Ectodermal cell (in vitro differentiated cells): Measurements from ENCODE around the gene GMEB2.
"Not testable (repeated sequence)": the region's sequence is repeated elsewhere in the genome, so short reads cannot be mapped to it uniquely, and the experiment has no call there.

Experiments
- H3K27ac ChIP-seq: 2 replicates; pipeline ENCODE4 v1.7.0; 2013; ENCODE audit warnings: mild to moderate bottlenecking, low read depth, low read length; ENCODE audit not compliant: insufficient read depth, poor library complexity, severe bottlenecking
- H3K27me3 ChIP-seq: 2 replicates; pipeline ENCODE4 v1.7.0; 2013; ENCODE audit warnings: mild to moderate bottlenecking, low read length; ENCODE audit not compliant: insufficient read depth, control insufficient read depth, poor library complexity, severe bottlenecking
- H3K36me3 ChIP-seq: one replicate; pipeline ENCODE4 v1.7.0; 2013; ENCODE audit warnings: low read length; ENCODE audit not compliant: control insufficient read depth, insufficient read depth
- H3K4me1 ChIP-seq: one replicate; pipeline ENCODE4 v1.7.0; 2013; ENCODE audit warnings: low read length; ENCODE audit not compliant: control insufficient read depth, insufficient read depth
- H3K4me3 ChIP-seq: 2 replicates; pipeline ENCODE4 v1.7.0; 2013; ENCODE audit warnings: low read depth, low read length, control low read depth; ENCODE audit not compliant: insufficient read depth
- H3K9me3 ChIP-seq: 2 replicates; pipeline ENCODE4 v1.7.0; 2013; ENCODE audit warnings: mild to moderate bottlenecking, low read length, moderate library complexity; ENCODE audit not compliant: control insufficient read depth
- WGBS, 2 experiments: methylation state at CpG; one replicate each; pipeline ENCODE4 v1.1.7; 2013; ENCODE audit warnings: missing lambda C conversion rate in 2 of 2; 5-methylcytosine and 5-hydroxymethylcytosine counted together

The GMEB2 gene

GRCh38 chr20:63648895-63649589, 22.1 kb upstream of the GMEB2 start:
- Histone ChIP-seq H3K4me3 (no peak overlapping the region), H3K27ac (no peak overlapping the region), H3K4me1 (peaks cover 12% of the 10 kb centered on the region), H3K9me3 (no peaks in the 10 kb centered on the region), H3K36me3 (no peaks in the 10 kb centered on the region), H3K27me3 (peaks cover 21% of the 10 kb centered on the region)
- 86 to 88% methylated on average over 11 of the region's 11 CpGs for WGBS, 2 experiments

- WGBS, 2 experiments, result 78 to 92% methylated on average over 5 to 6 of the region's 6 CpGs
- Histone ChIP-seq H3K9me3 (no peaks in the 10 kb centered on the region), H3K4me3 (no peak overlapping the region), H3K36me3 (no peaks in the 10 kb centered on the region), H3K27ac (no peak overlapping the region), H3K4me1 (peaks cover 12% of the 10 kb centered on the region), H3K27me3 (peaks cover 29% of the 10 kb centered on the region)
Measured at GRCh38 chr20:63648190-63648589, 21.3 kb upstream of the GMEB2 start.

GRCh38 chr20:63645218-63645617, 18.3 kb upstream of the GMEB2 start:
- Histone ChIP-seq H3K4me1 (peaks cover 8% of the 10 kb centered on the region), H3K4me3 (no peak overlapping the region), H3K27ac (no peak overlapping the region), H3K36me3 (no peaks in the 10 kb centered on the region), H3K9me3 (no peaks in the 10 kb centered on the region), H3K27me3 (peaks cover 27% of the 10 kb centered on the region)
- 66 to 67% methylated on average over 4 of the region's 4 CpGs for WGBS, 2 experiments

- 91% methylated on average over 15 of the region's 15 CpGs for WGBS, 2 experiments
- H3K27ac ChIP-seq, result no peak overlapping the region
- H3K27me3 ChIP-seq, result peaks cover 27% of the 10 kb centered on the region
Measured at GRCh38 chr20:63643946-63644345, 17.0 kb upstream of the GMEB2 start.

GRCh38 chr20:63643499-63643898, 16.6 kb upstream of the GMEB2 start:
- Histone ChIP-seq H3K4me1 (peaks cover 8% of the 10 kb centered on the region), H3K27me3 (peaks cover 27% of the 10 kb centered on the region), H3K9me3 (no peaks in the 10 kb centered on the region), H3K36me3 (no peaks in the 10 kb centered on the region), H3K4me3 (no peak overlapping the region), H3K27ac (no peak overlapping the region)
- WGBS, 2 experiments, result 89 to 93% methylated on average over 10 of the region's 10 CpGs

More at GRCh38 chr20:63643946-63644345, 17.0 kb upstream of the GMEB2 start:
- Histone ChIP-seq H3K4me1 (peaks cover 8% of the 10 kb centered on the region), H3K4me3 (no peak overlapping the region), H3K36me3 (no peaks in the 10 kb centered on the region), H3K9me3 (no peaks in the 10 kb centered on the region)

GRCh38 chr20:63642527-63643247, 15.8 kb upstream of the GMEB2 start:
- H3K4me3 ChIP-seq, result peak overlapping the region; percentile 40
- H3K36me3 ChIP-seq, result no peaks in the 10 kb centered on the region
- H3K27ac ChIP-seq, result no peak overlapping the region
- H3K9me3 ChIP-seq, result no peaks in the 10 kb centered on the region
- H3K4me1 ChIP-seq, result peaks cover 8% of the 10 kb centered on the region
- peaks cover 27% of the 10 kb centered on the region for H3K27me3 ChIP-seq
- WGBS, 2 experiments, result 20 to 23% methylated on average over 27 to 29 of the region's 29 CpGs

- peak overlapping the region; percentile 40 for H3K4me3 ChIP-seq
- H3K4me1 ChIP-seq, result peaks cover 8% of the 10 kb centered on the region
- no peaks in the 10 kb centered on the region for H3K36me3 ChIP-seq
- peaks cover 27% of the 10 kb centered on the region for H3K27me3 ChIP-seq
- H3K9me3 ChIP-seq, result no peaks in the 10 kb centered on the region
- H3K27ac ChIP-seq, result no peak overlapping the region
- WGBS, 2 experiments, result 1% methylated on average over 78 to 86 of the region's 86 CpGs
Measured at GRCh38 chr20:63641792-63642523, 15.1 kb upstream of the GMEB2 start.

GRCh38 chr20:63641146-63641791, 14.4 kb upstream of the GMEB2 start:
- Histone ChIP-seq H3K27me3 (peaks cover 27% of the 10 kb centered on the region), H3K9me3 (no peaks in the 10 kb centered on the region), H3K27ac (no peak overlapping the region), H3K4me3 (peak overlapping the region; percentile 39), H3K4me1 (peaks cover 8% of the 10 kb centered on the region), H3K36me3 (no peaks in the 10 kb centered on the region)
- 38 to 39% methylated on average over 42 of the region's 47 CpGs for WGBS, 2 experiments

- not testable (repeated sequence) for H3K9me3 ChIP-seq, H3K4me3 ChIP-seq, H3K4me1 ChIP-seq, H3K36me3 ChIP-seq, H3K27ac ChIP-seq
- H3K27me3 ChIP-seq, result peaks cover 27% of the 10 kb centered on the region
- 87% methylated on average over 5 to 6 of the region's 17 CpGs for WGBS, 2 experiments
Measured at GRCh38 chr20:63640686-63641085, 13.8 kb upstream of the GMEB2 start.

- WGBS, 2 experiments, result 90 to 92% methylated on average over 8 of the region's 8 CpGs
- H3K4me1 ChIP-seq, result peaks cover 8% of the 10 kb centered on the region
- H3K36me3 ChIP-seq, result no peaks in the 10 kb centered on the region
- H3K27me3 ChIP-seq, result peaks cover 27% of the 10 kb centered on the region
- H3K9me3 ChIP-seq, result no peaks in the 10 kb centered on the region
- no peak overlapping the region for H3K4me3 ChIP-seq
- H3K27ac ChIP-seq, result no peak overlapping the region
Measured at GRCh38 chr20:63640086-63640485, 13.2 kb upstream of the GMEB2 start.
